Hepatocyte (in vitro differentiated cells): ENCODE measurements around the gene CARMIL1. TPM values are rescaled to one million over a fixed set of nuclear protein-coding genes. Genes with fewer than 3 reads are reported as not detected.

Experiments
- DNase-seq: peaks from one replicate; pipeline ENCODE4 v3.0.0-alpha.2; 2016; ENCODE audit warnings: low spot score
- H2AFZ ChIP-seq: fragments of 200-600 bp; sonication (generic); 2 replicates; pipeline ENCODE4 v1.6.0; 2016; ENCODE audit warnings: antibody characterized with exemption, mild to moderate bottlenecking
- H3K27ac ChIP-seq: fragments of 200-600 bp; sonication (generic); 2 replicates; pipeline ENCODE4 v1.5.1; 2016; ENCODE audit warnings: mild to moderate bottlenecking
- H3K27me3 ChIP-seq: fragments of 200-600 bp; sonication (generic); 2 replicates; pipeline ENCODE4 v1.6.1; 2016
- H3K36me3 ChIP-seq: fragments of 200-600 bp; sonication (generic); replicated peaks from 2 replicates; pipeline ENCODE4 v1.5.1; 2016; ENCODE audit warnings: low read depth; ENCODE audit not compliant: insufficient read depth
- H3K4me1 ChIP-seq: fragments of 200-600 bp; sonication (generic); 2 replicates; pipeline ENCODE4 v1.5.1; 2016; ENCODE audit warnings: mild to moderate bottlenecking, moderate library complexity; ENCODE audit not compliant: insufficient read depth
- H3K4me2 ChIP-seq: fragments of 200-600 bp; sonication (generic); 2 replicates; pipeline ENCODE4 v1.6.0; 2016
- H3K4me3 ChIP-seq: fragments of 200-600 bp; sonication (generic); 2 replicates; pipeline ENCODE4 v1.5.1; 2016; ENCODE audit warnings: mild to moderate bottlenecking
- H3K79me2 ChIP-seq: fragments of 200-600 bp; sonication (generic); 2 replicates; pipeline ENCODE4 v1.6.0; 2017; ENCODE audit warnings: mild to moderate bottlenecking
- H3K9me2 ChIP-seq: fragments of 200-600 bp; sonication (generic); replicated peaks from 2 replicates; pipeline ENCODE4 v1.6.0; 2017; ENCODE audit warnings: mild to moderate bottlenecking; ENCODE audit not compliant: insufficient read depth
- H3K9me3 ChIP-seq: fragments of 200-600 bp; sonication (generic); 2 replicates; pipeline ENCODE4 v1.5.1; 2016; ENCODE audit warnings: low read depth, mild to moderate bottlenecking
- H4K20me1 ChIP-seq: fragments of 200-600 bp; sonication (generic); 2 replicates; pipeline ENCODE4 v1.6.0; 2016; ENCODE audit warnings: mild to moderate bottlenecking; ENCODE audit not compliant: insufficient read depth, poor library complexity, severe bottlenecking
- CTCF ChIP-seq: fragments of 200-600 bp; sonication (generic); IDR thresholded peaks from 2 replicates; pipeline ENCODE4 v1.5.1; 2016; ENCODE audit warnings: antibody characterized with exemption, mild to moderate bottlenecking; ENCODE audit not compliant: poor library complexity
- EZH2 ChIP-seq: fragments of 200-600 bp; sonication (generic); IDR thresholded peaks from 2 replicates; pipeline ENCODE4 v1.6.1; 2016; ENCODE audit warnings: antibody characterized with exemption, mild to moderate bottlenecking, borderline replicate concordance
- EZH2phosphoT487 ChIP-seq: fragments of 200-600 bp; sonication (generic); IDR thresholded peaks from one replicate; pipeline ENCODE4 v1.6.1; 2018; ENCODE audit warnings: antibody characterized with exemption, mild to moderate bottlenecking, low read depth, moderate library complexity; ENCODE audit not compliant: unreplicated experiment, severe bottlenecking
- WGBS: methylation state at CpG from one replicate; pipeline ENCODE4 v1.1.6; 2016; ENCODE audit warnings: low lambda C conversion rate; ENCODE audit errors: missing lambda C conversion rate; 5-methylcytosine and 5-hydroxymethylcytosine counted together
- polyA plus RNA-seq: library from polyadenylated mRNA; unstranded; fragments of >200 nt; fragmentation: Nextera tagmentation; extraction: Ambion mirVana; gene quantifications from 2 replicates; pipeline ENCODE4 v1.2.1, GENCODE V29; 2016
- total RNA-seq: library from RNA; depleted of rRNA; stranded (reverse); fragments of >200 nt; gene quantifications from 2 replicates; pipeline ENCODE4 v1.2.3, GENCODE V29; 2014

Gene CARMIL1
- total and polyA plus RNA-seq, 2 experiments from 2014 or later = 19.5 to 40.6 TPM

GRCh38 chr6:25312034-25312620 lies 33.0 kb downstream of the CARMIL1 start:
- TF ChIP-seq EZH2phosphoT487 (no peak), CTCF (no peak), EZH2 (no peak)
- Histone ChIP-seq H3K4me3 (no peak overlapping the region), H3K4me2 (peak overlapping the region; percentile 64), H3K27me3 (no peaks in the 10 kb centered on the region), H3K9me3 (no peaks in the 10 kb centered on the region), H3K9me2 (no peaks in the 10 kb centered on the region), H2AFZ (no peak overlapping the region), H3K79me2 (peaks cover 86% of the 10 kb centered on the region), H3K4me1 (peaks cover 47% of the 10 kb centered on the region), H4K20me1 (peaks cover 3% of the 10 kb centered on the region), H3K36me3 (no peaks in the 10 kb centered on the region), H3K27ac (peak overlapping the region; percentile 66)
- 44% methylated on average over 2 of the region's 2 CpGs for WGBS
- DNase-seq = no peak

- Histone ChIP-seq H3K4me1 (peaks cover 47% of the 10 kb centered on the region), H3K4me2 (peak overlapping the region; percentile 64), H3K4me3 (no peak overlapping the region), H3K9me2 (no peaks in the 10 kb centered on the region), H2AFZ (no peak overlapping the region), H4K20me1 (peaks cover 6% of the 10 kb centered on the region), H3K27ac (peak overlapping the region; percentile 66), H3K9me3 (no peaks in the 10 kb centered on the region), H3K79me2 (peaks cover 86% of the 10 kb centered on the region), H3K27me3 (no peaks in the 10 kb centered on the region), H3K36me3 (no peaks in the 10 kb centered on the region)
- DNase-seq = peak; percentile 40
- TF ChIP-seq EZH2phosphoT487 (no peak), CTCF (peak; percentile 19), EZH2 (no peak)
- WGBS = 0% methylated on average over 2 of the region's 2 CpGs
Observed at GRCh38 chr6:25312703-25313102, 33.5 kb downstream of the CARMIL1 start.

- Histone ChIP-seq H3K27me3 (no peaks in the 10 kb centered on the region), H3K4me3 (no peak overlapping the region), H3K79me2 (peaks cover 83% of the 10 kb centered on the region), H2AFZ (no peak overlapping the region), H4K20me1 (peaks cover 3% of the 10 kb centered on the region), H3K4me1 (peaks cover 47% of the 10 kb centered on the region), H3K9me2 (no peaks in the 10 kb centered on the region), H3K4me2 (no peak overlapping the region), H3K9me3 (no peaks in the 10 kb centered on the region), H3K36me3 (no peaks in the 10 kb centered on the region), H3K27ac (no peak overlapping the region)
- TF ChIP-seq CTCF (no peak), EZH2phosphoT487 (no peak), EZH2 (no peak)
- 98% methylated on average over 2 of the region's 2 CpGs for WGBS
- no peak for DNase-seq
Observed at GRCh38 chr6:25314509-25315175, 35.5 kb downstream of the CARMIL1 start.
